Upper lobe of left lung (tissue), 6 donors: Measurements from ENCODE around the gene SLC25A21. TPM values are rescaled to one million over a fixed set of nuclear protein-coding genes. Genes with fewer than 3 reads are reported as not detected.

Source experiments
- ATAC-seq, 2 donors: fragments of 200-7000 bp; cut with Tn5 transposase; one replicate each; pipeline ENCODE4 v1.9.1; 2022; ENCODE audit warnings: mild to moderate bottlenecking in 2 of 2, moderate library complexity in 2 of 2; ENCODE audit not compliant: low FRiP score in 2 of 2
- DNase-seq, 2 donors: peaks; one replicate each; pipeline ENCODE4 v3.0.0-alpha.2; 2019 to 2020
- H3K27ac ChIP-seq, 4 donors: fragments of 200-600 bp; sonication (generic); one replicate each; pipeline ENCODE4 v1.5.1; 2016 to 2019
- H3K27me3 ChIP-seq, 4 donors: fragments of 200-600 bp; sonication (generic); one replicate each; pipeline ENCODE4 v1.5.1; 2017 to 2019
- H3K36me3 ChIP-seq, 4 donors: fragments of 200-600 bp; sonication (generic); one replicate each; pipeline ENCODE4 v1.5.1; 2016 to 2019
- H3K4me1 ChIP-seq, 4 donors: fragments of 200-600 bp; sonication (generic); one replicate each; pipeline ENCODE4 v1.5.1; 2018 to 2019
- H3K4me3 ChIP-seq, 4 donors: fragments of 200-600 bp; sonication (generic); one replicate each; pipeline ENCODE4 v1.5.1; 2017 to 2019; ENCODE audit warnings: mild to moderate bottlenecking in 2 of 4, moderate library complexity in 1 of 4
- H3K9me3 ChIP-seq, 4 donors: fragments of 200-600 bp; sonication (generic); one replicate each; pipeline ENCODE4 v1.5.1; 2018 to 2019
- CTCF ChIP-seq, 6 experiments: fragments of 450-650 bp in 4 of 6; fragments of 200-600 bp in 2 of 6; sonication (generic) in 2 of 6; IDR thresholded peaks; one replicate each; pipeline ENCODE4 v1.5.1; 2016 to 2019; ENCODE audit warnings: antibody characterized with exemption in 6 of 6
- EP300 ChIP-seq, 4 donors: sonication (generic); formaldehyde crosslinking; IDR thresholded peaks; one replicate each; pipeline ENCODE4 v1.5.1; 2017; ENCODE audit warnings: antibody characterized with exemption in 4 of 4, control low read depth in 2 of 4
- POLR2A ChIP-seq, 4 donors: fragments of 450-650 bp; IDR thresholded peaks; one replicate each; pipeline ENCODE4 v1.5.1; 2016 to 2017; ENCODE audit warnings: antibody characterized with exemption in 4 of 4, mild to moderate bottlenecking in 2 of 4
- POLR2AphosphoS5 ChIP-seq, 2 donors: sonication (generic); formaldehyde crosslinking; IDR thresholded peaks; one replicate each; pipeline ENCODE4 v1.5.1; 2017; ENCODE audit warnings: antibody characterized with exemption in 2 of 2
- WGBS, 2 donors: methylation state at CpG; one replicate each; pipeline ENCODE4 v1.1.5; 2017 to 2018; 5-methylcytosine and 5-hydroxymethylcytosine counted together
- total RNA-seq, 6 donors: library from RNA; depleted of rRNA in 4 of 6; stranded (reverse); fragments of >200 nt in 4 of 6; gene quantifications; one replicate each; pipeline versions ENCODE4 v1.1.0 to v1.2.1, GENCODE V29; 2016 to 2021
- donor health status: DM: no; HTN: no; CAD: no; lungs with moderate emphysema.
- donor health status: DM: no; HTN: yes; CAD: no; lungs with severe emphysema.

SLC25A21 gene
- total RNA-seq, 6 donors from 2014 or later: 0.15 to 1.7 (median 0.30) TPM; not detected in 3

- ATAC-seq: peak; percentile 43 to 66
- peak in 1 of 2 donors; percentile 36 for DNase-seq
- Histone ChIP-seq H3K9me3 (no peaks in the 10 kb centered on the region), H3K27ac (no peak overlapping the region), H3K4me1 (peaks cover 0 to 13% (median 0%) of the 10 kb centered on the region in 4 donors), H3K36me3 (no peaks in the 10 kb centered on the region), H3K4me3 (no peak overlapping the region), H3K27me3 (no peaks in the 10 kb centered on the region)
- WGBS, 2 donors: 44 to 55% methylated on average over 1 of the region's 1 CpG
- TF ChIP-seq POLR2AphosphoS5 (IDR thresholded peaks at IDR 0.05): no peak
- peak in 1 of 4 donors; percentile 71 for TF ChIP-seq EP300 (IDR thresholded peaks at IDR 0.05)
These were observed 110.7 kb downstream of the SLC25A21 start for GRCh38 chr14:37061697-37062096.

- peaks cover 0 to 13% (median 0%) of the 10 kb centered on the region in 4 donors for H3K4me1 ChIP-seq
- ATAC-seq (no peak), DNase-seq (no peak)
- H3K27me3 ChIP-seq: no peaks in the 10 kb centered on the region
- H3K36me3 ChIP-seq: no peaks in the 10 kb centered on the region
- TF ChIP-seq EP300 (IDR thresholded peaks at IDR 0.05): no peak
- no peak for TF ChIP-seq CTCF (IDR thresholded peaks at IDR 0.05)
- no peak for TF ChIP-seq POLR2AphosphoS5 (IDR thresholded peaks at IDR 0.05)
- no peak for TF ChIP-seq POLR2A (IDR thresholded peaks at IDR 0.05)
- 49 to 52% methylated on average over 3 of the region's 3 CpGs for WGBS, 2 donors
- no peaks in the 10 kb centered on the region for H3K9me3 ChIP-seq
- no peak overlapping the region for H3K27ac ChIP-seq
- H3K4me3 ChIP-seq: no peak overlapping the region
These were observed 111.7 kb downstream of the SLC25A21 start for GRCh38 chr14:37060496-37061260.

DNA sequence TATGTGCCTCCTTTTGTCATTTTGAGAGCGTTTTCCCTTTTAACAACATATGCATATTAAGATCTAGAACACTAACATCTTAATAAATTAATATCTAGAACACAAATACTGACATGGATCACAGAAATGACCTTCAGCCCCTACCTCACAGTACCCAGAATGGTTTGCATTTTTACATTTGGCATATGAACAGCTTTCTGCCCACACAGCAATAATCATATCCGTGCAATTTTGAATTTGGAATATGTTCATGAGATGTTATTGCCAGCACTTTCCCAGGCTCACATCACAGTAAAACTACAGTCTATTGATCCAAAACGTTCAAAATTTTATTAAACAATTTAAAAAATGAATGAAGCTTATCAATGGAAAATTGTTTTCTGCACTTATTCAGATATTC lies 114.6 kb downstream of the SLC25A21 start:
- Histone ChIP-seq H3K36me3 (no peaks in the 10 kb centered on the region), H3K4me3 (no peak overlapping the region), H3K9me3 (peaks cover 0 to 10% (median 6%) of the 10 kb centered on the region in 4 donors), H3K27ac (no peak overlapping the region), H3K27me3 (no peaks in the 10 kb centered on the region), H3K4me1 (peaks cover 0 to 13% (median 0%) of the 10 kb centered on the region in 4 donors)
- TF ChIP-seq POLR2A (IDR thresholded peaks at IDR 0.05): no peak
- TF ChIP-seq POLR2AphosphoS5 (IDR thresholded peaks at IDR 0.05): no peak
- TF ChIP-seq EP300 (IDR thresholded peaks at IDR 0.05): no peak
- no peak for TF ChIP-seq CTCF (IDR thresholded peaks at IDR 0.05)
- no peak for ATAC-seq
- WGBS, 2 donors: 69 to 76% methylated on average over 3 of the region's 3 CpGs
- DNase-seq: no peak

DNA sequence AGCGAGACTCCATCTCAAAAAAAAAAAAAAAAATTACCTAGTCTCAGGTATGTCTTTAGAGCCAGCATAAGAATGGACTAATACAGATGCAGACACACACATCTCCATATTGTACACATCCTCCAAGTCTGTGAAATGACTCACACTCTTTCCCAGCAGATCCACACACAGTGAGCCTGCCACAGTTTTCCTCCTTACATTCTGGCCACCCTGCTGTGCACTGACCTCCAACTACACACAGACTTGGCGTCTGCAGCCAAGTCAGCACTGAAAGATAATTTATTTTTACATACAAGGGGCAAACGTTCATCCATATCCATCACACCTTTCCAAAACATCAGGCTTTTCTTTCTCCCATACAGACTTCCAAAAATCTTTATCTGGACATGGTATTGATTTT lies 115.9 kb downstream of the SLC25A21 start:
- H3K27me3 ChIP-seq: no peaks in the 10 kb centered on the region
- no peak overlapping the region for H3K4me3 ChIP-seq
- no peaks in the 10 kb centered on the region for H3K36me3 ChIP-seq
- no peak for DNase-seq
- ATAC-seq: no peak
- no peak for TF ChIP-seq CTCF (IDR thresholded peaks at IDR 0.05)
- TF ChIP-seq POLR2A (IDR thresholded peaks at IDR 0.05): no peak
- TF ChIP-seq EP300 (IDR thresholded peaks at IDR 0.05): no peak
- no peak for TF ChIP-seq POLR2AphosphoS5 (IDR thresholded peaks at IDR 0.05)
- 45 to 69% methylated on average over 3 of the region's 3 CpGs for WGBS, 2 donors
- H3K9me3 ChIP-seq: peaks cover 0 to 10% (median 6%) of the 10 kb centered on the region in 4 donors
- H3K4me1 ChIP-seq: peaks cover 0 to 8% (median 0%) of the 10 kb centered on the region in 4 donors
- H3K27ac ChIP-seq: no peak overlapping the region

GRCh38 chr14:37054869-37055268 lies 117.5 kb downstream of the SLC25A21 start:
- TF ChIP-seq POLR2AphosphoS5 (IDR thresholded peaks at IDR 0.05) (no peak), POLR2A (IDR thresholded peaks at IDR 0.05) (no peak), EP300 (IDR thresholded peaks at IDR 0.05) (no peak), CTCF (IDR thresholded peaks at IDR 0.05) (no peak)
- ATAC-seq (no peak), DNase-seq (no peak)
- Histone ChIP-seq H3K36me3 (no peaks in the 10 kb centered on the region), H3K4me1 (no peaks in the 10 kb centered on the region), H3K4me3 (no peak overlapping the region), H3K27me3 (no peaks in the 10 kb centered on the region), H3K9me3 (peaks cover 0 to 10% (median 6%) of the 10 kb centered on the region in 4 donors), H3K27ac (no peak overlapping the region)
- 98 to 100% methylated on average over 2 of the region's 2 CpGs for whole genome bisulfite sequencing, 2 donors
